ENCODE results near the gene SLC6A11. TPM values are rescaled to one million over a fixed set of nuclear protein-coding genes. Genes with fewer than 3 reads are reported as not detected.

SLC6A11 gene
- total and polyA plus RNA-seq, 2 of the 13 experiments (the other 11 are each of a cell fraction or from before 2014, with no cell fraction given), result 17.9 to 34.5 TPM

DNA sequence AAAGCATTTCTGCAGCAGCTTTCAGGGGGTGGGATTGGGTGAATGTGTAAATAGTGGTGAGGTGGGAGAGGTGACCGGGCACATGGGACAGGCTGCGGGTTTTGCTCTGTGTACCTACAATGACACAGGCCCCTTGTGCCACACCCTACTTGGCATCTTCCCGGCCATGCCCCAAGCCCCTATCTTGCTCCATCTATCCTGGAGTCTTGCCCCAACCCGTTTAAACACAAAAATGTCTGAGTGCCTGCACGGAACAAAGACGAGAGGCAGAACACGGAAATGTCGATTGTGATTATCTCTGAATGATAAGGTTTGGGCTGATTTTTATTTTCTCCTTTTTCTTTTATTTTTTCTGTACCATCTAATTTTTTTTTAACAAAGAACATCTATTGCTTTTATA lies 130.5 kb downstream of the SLC6A11 start:
- no peaks in the 10 kb centered on the region; the same call in none of the 2 replicates for H4K20me1 ChIP-seq (ENCODE audit: insufficient read depth, low read length)
- ChIA-PET CTCF (ENCODE audit: low intra/inter-chr PET ratio, low total read pairs) (interaction anchor here (2.9 kb wide), 1 partner anchor 113 kb away, joined by 17 read pairs; no protein-coding TSS in a partner anchor), POLR2A (no interaction called here)
- no peak for FAIRE-seq
- no peak for ATAC-seq
- BruUV-seq (replicated peaks), result no TSS peak
- no peaks in the 10 kb centered on the region for H3K36me3 ChIP-seq (replicated peaks in 1 of 2; ENCODE audit: control insufficient read depth in 1 of 2, insufficient read depth in 2 of 2, low read length in 2 of 2)
- H2AFZ ChIP-seq (ENCODE audit: low read length), result no peak overlapping the region
- TF ChIP-seq ZFP36L2 (CRISPR knock-in tag; IDR thresholded peaks at IDR 0.05), result no peak
- TF ChIP-seq, protein P1, sequence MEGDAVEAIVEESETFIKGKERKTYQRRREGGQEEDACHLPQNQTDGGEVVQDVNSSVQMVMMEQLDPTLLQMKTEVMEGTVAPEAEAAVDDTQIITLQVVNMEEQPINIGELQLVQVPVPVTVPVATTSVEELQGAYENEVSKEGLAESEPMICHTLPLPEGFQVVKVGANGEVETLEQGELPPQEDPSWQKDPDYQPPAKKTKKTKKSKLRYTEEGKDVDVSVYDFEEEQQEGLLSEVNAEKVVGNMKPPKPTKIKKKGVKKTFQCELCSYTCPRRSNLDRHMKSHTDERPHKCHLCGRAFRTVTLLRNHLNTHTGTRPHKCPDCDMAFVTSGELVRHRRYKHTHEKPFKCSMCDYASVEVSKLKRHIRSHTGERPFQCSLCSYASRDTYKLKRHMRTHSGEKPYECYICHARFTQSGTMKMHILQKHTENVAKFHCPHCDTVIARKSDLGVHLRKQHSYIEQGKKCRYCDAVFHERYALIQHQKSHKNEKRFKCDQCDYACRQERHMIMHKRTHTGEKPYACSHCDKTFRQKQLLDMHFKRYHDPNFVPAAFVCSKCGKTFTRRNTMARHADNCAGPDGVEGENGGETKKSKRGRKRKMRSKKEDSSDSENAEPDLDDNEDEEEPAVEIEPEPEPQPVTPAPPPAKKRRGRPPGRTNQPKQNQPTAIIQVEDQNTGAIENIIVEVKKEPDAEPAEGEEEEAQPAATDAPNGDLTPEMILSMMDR (CRISPR knock-in tag; IDR thresholded peaks at IDR 0.05), result no peak
- H3K79me2 ChIP-seq (ENCODE audit: insufficient read depth, low read length), result no peaks in the 10 kb centered on the region
- H3K27me3 ChIP-seq (ENCODE audit: control insufficient read depth in 1 of 2, insufficient read depth in 2 of 2, low read length in 2 of 2), result peaks cover 4 to 18% of the 10 kb centered on the region in 2 experiments; a peak in 3 of 5 replicates
- WGBS (ENCODE audit: low lambda C conversion rate), result 24% methylated on average over 8 of the region's 8 CpGs
- intact Hi-C loops (cut with micrococcal nuclease; ENCODE audit: unreplicated experiment) (loop anchor here (10.0 kb wide), 1 partner anchor 192 kb away; no protein-coding TSS in a partner anchor), in situ Hi-C loops (cut with HindIII; ENCODE audit: extremely low pct_ligation_motif_present, low pct_unique_long_range_greater_than_20kb) (loop anchor here (5.0 kb wide), 1 partner anchor 116 kb away; no protein-coding TSS in a partner anchor)
- H3K9me3 ChIP-seq (ENCODE audit: low read length), result peaks cover 11% of the 10 kb centered on the region
- H3K4me2 ChIP-seq (ENCODE audit: low read depth, low read length), result no peak overlapping the region
- H3K4me1 ChIP-seq (ENCODE audit: insufficient read depth, low read length), result no peaks in the 10 kb centered on the region
- H3K27ac ChIP-seq (ENCODE audit: extremely low read length, insufficient read depth, low read length), result no peak overlapping the region
- no peak overlapping the region for H3K4me3 ChIP-seq (replicated peaks in 1 of 3; ENCODE audit: insufficient read depth in 1 of 3, low read depth in 2 of 3, low read length in 3 of 3)
- no peak overlapping the region for H3K9ac ChIP-seq (ENCODE audit: insufficient read depth, low read depth, low read length)
- no peak for DNase-seq (ENCODE audit: low spot score)

DNA sequence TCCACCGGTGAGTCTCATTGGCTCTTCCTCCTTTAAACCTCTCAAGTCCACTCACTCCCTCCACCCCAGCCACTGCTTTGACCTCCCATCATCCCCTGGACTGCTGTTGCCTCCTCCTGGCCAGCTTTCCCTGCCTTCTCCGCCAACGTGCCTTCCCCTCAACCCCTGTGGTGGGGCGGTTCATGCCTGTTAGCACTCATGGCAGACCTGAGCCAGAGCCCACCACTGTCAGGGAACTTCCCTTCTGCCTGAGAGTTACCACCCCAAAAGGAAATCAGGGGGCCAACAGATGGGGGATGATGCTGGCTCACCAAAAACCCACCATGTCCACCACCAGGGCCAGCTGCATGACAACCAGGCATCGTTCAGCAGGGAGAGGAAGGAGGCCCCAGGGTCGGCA lies 132.3 kb downstream of the SLC6A11 start:
- ATAC-seq (no peak), FAIRE-seq (no peak), DNase-seq (ENCODE audit: low spot score) (no peak)
- Histone ChIP-seq H3K27ac (ENCODE audit: extremely low read length, insufficient read depth, low read length) (no peak overlapping the region), H3K4me1 (ENCODE audit: insufficient read depth, low read length) (no peaks in the 10 kb centered on the region), H3K36me3 (replicated peaks in 1 of 2; ENCODE audit: control insufficient read depth in 1 of 2, insufficient read depth in 2 of 2, low read length in 2 of 2) (no peaks in the 10 kb centered on the region), H3K79me2 (ENCODE audit: insufficient read depth, low read length) (no peaks in the 10 kb centered on the region), H3K4me2 (ENCODE audit: low read depth, low read length) (no peak overlapping the region), H3K4me3 (replicated peaks in 1 of 3; ENCODE audit: insufficient read depth in 1 of 3, low read depth in 2 of 3, low read length in 3 of 3) (no peak overlapping the region), H3K27me3 (ENCODE audit: control insufficient read depth in 1 of 2, insufficient read depth in 2 of 2, low read length in 2 of 2) (peaks cover 4 to 25% of the 10 kb centered on the region in 2 experiments; a peak in 3 of 5 replicates), H4K20me1 (ENCODE audit: insufficient read depth, low read length) (no peaks in the 10 kb centered on the region; the same call in none of the 2 replicates), H2AFZ (ENCODE audit: low read length) (no peak overlapping the region), H3K9me3 (ENCODE audit: low read length) (no peaks in the 10 kb centered on the region), H3K9ac (ENCODE audit: insufficient read depth, low read depth, low read length) (no peak overlapping the region)
- in situ Hi-C loops (cut with HindIII; ENCODE audit: extremely low pct_ligation_motif_present, low pct_unique_long_range_greater_than_20kb) (loop anchor here (5.0 kb wide), 1 partner anchor 114 kb away; no protein-coding TSS in a partner anchor), intact Hi-C loops (cut with micrococcal nuclease; ENCODE audit: unreplicated experiment) (loop anchor here (10.0 kb wide), 1 partner anchor 194 kb away; no protein-coding TSS in a partner anchor)
- POLR2A ChIA-PET, result no interaction called here
- CTCF ChIA-PET (ENCODE audit: low intra/inter-chr PET ratio, low total read pairs), result no interaction called here
- no TSS peak for BruUV-seq (replicated peaks)
- WGBS (ENCODE audit: low lambda C conversion rate), result 34% methylated on average over 6 of the region's 6 CpGs
- no peak for TF ChIP-seq RNF2 (conservative IDR thresholded peaks at IDR 0.05; ENCODE audit: low read depth)
- no peak for TF ChIP-seq CREB1 (IDR thresholded peaks at IDR 0.05)
- no peak for TF ChIP-seq CREB1 (CRISPR knock-in tag; IDR thresholded peaks at IDR 0.05)
- TF ChIP-seq SMAD9 (CRISPR knock-in tag; IDR thresholded peaks at IDR 0.05), result no peak
- no peak for TF ChIP-seq CC2D1A (CRISPR knock-in tag; IDR thresholded peaks at IDR 0.05)
- TF ChIP-seq ZNF674 (CRISPR knock-in tag; IDR thresholded peaks at IDR 0.05; ENCODE audit: low read depth), result no peak
- TF ChIP-seq GTF3A (CRISPR knock-in tag; conservative IDR thresholded peaks at IDR 0.05), result no peak
- TF ChIP-seq HOXA3 (CRISPR knock-in tag; IDR thresholded peaks at IDR 0.05), result no peak
- no peak for TF ChIP-seq ZNF496 (CRISPR knock-in tag; IDR thresholded peaks at IDR 0.05; ENCODE audit: insufficient replicate concordance)
- TF ChIP-seq ZNF34 (CRISPR knock-in tag; IDR thresholded peaks at IDR 0.05; ENCODE audit: borderline replicate concordance), result no peak
- TF ChIP-seq ZNF160 (CRISPR knock-in tag; IDR thresholded peaks at IDR 0.05), result no peak
- TF ChIP-seq, protein P2, sequence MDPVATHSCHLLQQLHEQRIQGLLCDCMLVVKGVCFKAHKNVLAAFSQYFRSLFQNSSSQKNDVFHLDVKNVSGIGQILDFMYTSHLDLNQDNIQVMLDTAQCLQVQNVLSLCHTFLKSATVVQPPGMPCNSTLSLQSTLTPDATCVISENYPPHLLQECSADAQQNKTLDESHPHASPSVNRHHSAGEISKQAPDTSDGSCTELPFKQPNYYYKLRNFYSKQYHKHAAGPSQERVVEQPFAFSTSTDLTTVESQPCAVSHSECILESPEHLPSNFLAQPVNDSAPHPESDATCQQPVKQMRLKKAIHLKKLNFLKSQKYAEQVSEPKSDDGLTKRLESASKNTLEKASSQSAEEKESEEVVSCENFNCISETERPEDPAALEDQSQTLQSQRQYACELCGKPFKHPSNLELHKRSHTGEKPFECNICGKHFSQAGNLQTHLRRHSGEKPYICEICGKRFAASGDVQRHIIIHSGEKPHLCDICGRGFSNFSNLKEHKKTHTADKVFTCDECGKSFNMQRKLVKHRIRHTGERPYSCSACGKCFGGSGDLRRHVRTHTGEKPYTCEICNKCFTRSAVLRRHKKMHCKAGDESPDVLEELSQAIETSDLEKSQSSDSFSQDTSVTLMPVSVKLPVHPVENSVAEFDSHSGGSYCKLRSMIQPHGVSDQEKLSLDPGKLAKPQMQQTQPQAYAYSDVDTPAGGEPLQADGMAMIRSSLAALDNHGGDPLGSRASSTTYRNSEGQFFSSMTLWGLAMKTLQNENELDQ (CRISPR knock-in tag; IDR thresholded peaks at IDR 0.05; ENCODE audit: borderline replicate concordance), result no peak

Data from HepG2 (cell line).